ENCODE measurements around the gene MAP3K7CL.

Gene MAP3K7CL
- total RNA-seq, result 0.87 to 5.3 reads per million in 2 experiments

- no peak for DNase-seq (ENCODE audit: low read depth)
These were observed at the start of gene MAP3K7CL for GRCh38 chr21:29130270-29130969. TSS of gene MAP3K7CL (plus strand) at chr21:29130644. CDS start at chr21:29133345, 2,701 bp downstream.

GRCh38 chr21:29082046-29082815, 48.2 kb upstream of the MAP3K7CL start:
- DNase-seq (ENCODE audit: low read depth), result no peak

GRCh38 chr21:29083306-29083705, 47.1 kb upstream of the MAP3K7CL start:
- DNase-seq (ENCODE audit: low read depth), result no peak

- no peak for DNase-seq (ENCODE audit: low read depth)
These were observed 46.1 kb upstream of the MAP3K7CL start for GRCh38 chr21:29084372-29084771.

- DNase-seq (ENCODE audit: low read depth), result no peak
These were observed 45.2 kb upstream of the MAP3K7CL start for GRCh38 chr21:29085106-29085752.

GRCh38 chr21:29091033-29091432, 39.4 kb upstream of the MAP3K7CL start:
- DNase-seq (ENCODE audit: low read depth), result no peak

- DNase-seq (ENCODE audit: low read depth), result no peak
These were observed 38.1 kb upstream of the MAP3K7CL start for GRCh38 chr21:29092102-29092959.

GRCh38 chr21:29096218-29097015, 34.0 kb upstream of the MAP3K7CL start:
- DNase-seq (ENCODE audit: low read depth), result no peak

- no peak for DNase-seq (ENCODE audit: low read depth)
These were observed 32.3 kb upstream of the MAP3K7CL start for GRCh38 chr21:29098156-29098555.

GRCh38 chr21:29102791-29103257, 27.6 kb upstream of the MAP3K7CL start:
- DNase-seq (ENCODE audit: low read depth), result no peak

- no peak for DNase-seq (ENCODE audit: low read depth)
These were observed 26.2 kb upstream of the MAP3K7CL start for GRCh38 chr21:29104239-29104708.

GRCh38 chr21:29105218-29105617, 25.2 kb upstream of the MAP3K7CL start:
- no peak for DNase-seq (ENCODE audit: low read depth)

GRCh38 chr21:29114765-29115500, 15.5 kb upstream of the MAP3K7CL start:
- DNase-seq (ENCODE audit: low read depth), result no peak

GRCh38 chr21:29115899-29116298, 14.5 kb upstream of the MAP3K7CL start:
- no peak for DNase-seq (ENCODE audit: low read depth)

- DNase-seq (ENCODE audit: low read depth), result no peak
These were observed 13.0 kb upstream of the MAP3K7CL start for GRCh38 chr21:29117372-29117955.

- DNase-seq (ENCODE audit: low read depth), result no peak
These were observed 8.7 kb upstream of the MAP3K7CL start for GRCh38 chr21:29121759-29122158.

- DNase-seq (ENCODE audit: low read depth), result no peak
These were observed 5.8 kb upstream of the MAP3K7CL start for GRCh38 chr21:29124645-29125044.

- DNase-seq (ENCODE audit: low read depth), result no peak
These were observed 5.3 kb upstream of the MAP3K7CL start for GRCh38 chr21:29125191-29125590.

GRCh38 chr21:29125979-29126378, 4.5 kb upstream of the MAP3K7CL start:
- DNase-seq (ENCODE audit: low read depth), result no peak

GRCh38 chr21:29133241-29133640, 2.8 kb downstream of the MAP3K7CL start:
- DNase-seq (ENCODE audit: low read depth), result no peak
